Activated T-cell treated with anti-CD3 and anti-CD28 coated beads, Interleukin-2, amount 50 U/mL, for 24 hours (primary cell): ENCODE data around the gene TRABD2B.
"Not testable (repeated sequence)": the region's sequence is repeated elsewhere in the genome, so short reads cannot be mapped to it uniquely, and the experiment has no call there.

Source experiments
- DNase-seq: peaks from one replicate; pipeline ENCODE4 v3.0.0-alpha.2; 2020
- H3K27ac Mint-ChIP-seq: 2 replicates; pipeline ENCODE4 v1.8.0; 2020; ENCODE audit warnings: mild to moderate bottlenecking, mixed read lengths
- H3K27me3 Mint-ChIP-seq: 2 replicates; pipeline ENCODE4 v1.8.0; 2020; ENCODE audit warnings: mixed read lengths
- H3K36me3 Mint-ChIP-seq: 2 replicates; pipeline ENCODE4 v1.8.0; 2020; ENCODE audit warnings: low read depth, mixed read lengths
- H3K4me1 Mint-ChIP-seq: 2 replicates; pipeline ENCODE4 v1.8.0; 2020; ENCODE audit warnings: low read depth, mixed read lengths
- H3K4me3 Mint-ChIP-seq: 2 replicates; pipeline ENCODE4 v1.8.0; 2020; ENCODE audit warnings: mild to moderate bottlenecking, moderate library complexity, mixed read lengths
- H3K9me3 Mint-ChIP-seq: 2 replicates; pipeline ENCODE4 v1.8.0; 2020; ENCODE audit warnings: mixed read lengths

TRABD2B gene

GRCh38 chr1:47972864-47973432, 24.2 kb downstream of the TRABD2B start:
- H3K9me3 Mint-ChIP-seq = no peaks in the 10 kb centered on the region
- no peaks in the 10 kb centered on the region for H3K36me3 Mint-ChIP-seq
- no peak overlapping the region for H3K27ac Mint-ChIP-seq
- no peak for DNase-seq
- H3K4me3 Mint-ChIP-seq = no peak overlapping the region
- no peaks in the 10 kb centered on the region for H3K4me1 Mint-ChIP-seq
- H3K27me3 Mint-ChIP-seq = peaks cover 11% of the 10 kb centered on the region

GRCh38 chr1:47971385-47972160, 25.6 kb downstream of the TRABD2B start:
- DNase-seq = no peak
- peaks cover 4% of the 10 kb centered on the region for H3K27me3 Mint-ChIP-seq
- no peaks in the 10 kb centered on the region for H3K4me1 Mint-ChIP-seq
- no peak overlapping the region for H3K4me3 Mint-ChIP-seq
- no peak overlapping the region for H3K27ac Mint-ChIP-seq
- no peaks in the 10 kb centered on the region for H3K36me3 Mint-ChIP-seq
- H3K9me3 Mint-ChIP-seq = no peaks in the 10 kb centered on the region

GRCh38 chr1:47970882-47971281, 26.3 kb downstream of the TRABD2B start:
- Mint-ChIP-seq H3K4me1 (no peaks in the 10 kb centered on the region), H3K4me3 (no peak overlapping the region), H3K9me3 (no peaks in the 10 kb centered on the region), H3K27me3 (peaks cover 4% of the 10 kb centered on the region), H3K36me3 (no peaks in the 10 kb centered on the region), H3K27ac (no peak overlapping the region)
- no peak for DNase-seq

DNA sequence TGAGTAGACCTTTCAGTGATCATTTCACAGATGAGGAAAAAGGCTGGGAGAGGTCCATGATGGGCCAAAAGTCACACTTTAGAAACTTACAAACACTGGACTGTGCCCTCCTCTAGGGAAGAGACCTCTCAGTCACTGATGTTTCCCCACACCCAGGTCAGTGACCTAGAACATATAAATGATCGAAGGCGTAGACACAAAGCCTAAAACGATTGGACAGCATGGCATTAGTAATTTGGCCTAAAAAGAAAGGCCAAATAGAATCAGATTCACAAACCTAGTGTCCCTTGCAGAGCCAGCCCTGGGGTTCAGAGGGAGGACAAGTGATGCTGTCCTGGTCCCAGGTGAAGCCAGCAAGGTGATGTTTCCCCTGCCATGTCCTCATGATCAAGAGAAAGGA, 27.7 kb downstream of the TRABD2B start:
- no peaks in the 10 kb centered on the region for H3K9me3 Mint-ChIP-seq
- H3K27ac Mint-ChIP-seq = no peak overlapping the region
- no peak overlapping the region for H3K4me3 Mint-ChIP-seq
- H3K4me1 Mint-ChIP-seq = no peaks in the 10 kb centered on the region
- no peaks in the 10 kb centered on the region for H3K36me3 Mint-ChIP-seq
- H3K27me3 Mint-ChIP-seq = peaks cover 6% of the 10 kb centered on the region
- no peak for DNase-seq

DNA sequence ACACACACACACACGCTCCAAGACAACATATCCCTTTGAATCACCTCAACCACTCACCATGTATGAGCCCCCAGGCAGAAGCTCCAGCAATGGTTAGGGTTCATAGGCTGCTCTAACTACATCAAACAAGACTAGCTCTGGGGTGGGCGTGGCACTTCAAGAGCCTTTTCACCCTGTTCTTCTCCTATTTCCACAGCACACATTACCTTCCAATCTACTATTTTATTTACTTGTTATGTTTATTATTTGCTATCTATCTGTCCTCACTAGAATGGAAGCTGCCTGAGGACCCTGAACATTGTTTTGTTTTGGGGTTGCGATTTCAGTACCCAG, 28.7 kb downstream of the TRABD2B start:
- Mint-ChIP-seq H3K9me3 (no peaks in the 10 kb centered on the region), H3K4me3 (no peak overlapping the region), H3K36me3 (no peaks in the 10 kb centered on the region), H3K27me3 (peaks cover 6% of the 10 kb centered on the region), H3K27ac (no peak overlapping the region), H3K4me1 (no peaks in the 10 kb centered on the region)
- DNase-seq = no peak

GRCh38 chr1:47967864-47968555, 29.2 kb downstream of the TRABD2B start:
- H3K4me3 Mint-ChIP-seq = no peak overlapping the region

GRCh38 chr1:47965816-47966215, 31.4 kb downstream of the TRABD2B start:
- H3K4me3 Mint-ChIP-seq = no peak overlapping the region
- no peaks in the 10 kb centered on the region for H3K4me1 Mint-ChIP-seq
- H3K27me3 Mint-ChIP-seq = peaks cover 6% of the 10 kb centered on the region
- H3K9me3 Mint-ChIP-seq = no peaks in the 10 kb centered on the region
- H3K27ac Mint-ChIP-seq = no peak overlapping the region
- no peak for DNase-seq
- H3K36me3 Mint-ChIP-seq = no peaks in the 10 kb centered on the region

More at GRCh38 chr1:47967864-47968555, 29.2 kb downstream of the TRABD2B start:
- peaks cover 6% of the 10 kb centered on the region for H3K27me3 Mint-ChIP-seq
- no peaks in the 10 kb centered on the region for H3K36me3 Mint-ChIP-seq
- H3K27ac Mint-ChIP-seq = no peak overlapping the region
- H3K4me1 Mint-ChIP-seq = no peaks in the 10 kb centered on the region
- no peak for DNase-seq
- no peaks in the 10 kb centered on the region for H3K9me3 Mint-ChIP-seq

- H3K4me1 Mint-ChIP-seq = no peaks in the 10 kb centered on the region
- H3K4me3 Mint-ChIP-seq = no peak overlapping the region
- H3K36me3 Mint-ChIP-seq = no peaks in the 10 kb centered on the region
- DNase-seq = no peak
- peaks cover 10% of the 10 kb centered on the region for H3K27me3 Mint-ChIP-seq
- H3K9me3 Mint-ChIP-seq = peaks cover 2% of the 10 kb centered on the region
- H3K27ac Mint-ChIP-seq = no peak overlapping the region
These were observed 32.5 kb downstream of the TRABD2B start for GRCh38 chr1:47964636-47965035.

GRCh38 chr1:47963568-47964358, 33.4 kb downstream of the TRABD2B start:
- H3K4me1 Mint-ChIP-seq = no peaks in the 10 kb centered on the region
- H3K4me3 Mint-ChIP-seq = no peak overlapping the region

GRCh38 chr1:47962750-47963492, 34.3 kb downstream of the TRABD2B start:
- H3K27me3 Mint-ChIP-seq = peaks cover 14% of the 10 kb centered on the region
- H3K36me3 Mint-ChIP-seq = no peaks in the 10 kb centered on the region
- DNase-seq = no peak
- H3K27ac Mint-ChIP-seq = no peak overlapping the region
- H3K4me1 Mint-ChIP-seq = no peaks in the 10 kb centered on the region
- no peak overlapping the region for H3K4me3 Mint-ChIP-seq
- peaks cover 2% of the 10 kb centered on the region for H3K9me3 Mint-ChIP-seq

More at GRCh38 chr1:47963568-47964358, 33.4 kb downstream of the TRABD2B start:
- H3K27me3 Mint-ChIP-seq = peaks cover 12% of the 10 kb centered on the region
- no peak overlapping the region for H3K27ac Mint-ChIP-seq
- H3K9me3 Mint-ChIP-seq = peaks cover 2% of the 10 kb centered on the region
- H3K36me3 Mint-ChIP-seq = no peaks in the 10 kb centered on the region
- DNase-seq = no peak

DNA sequence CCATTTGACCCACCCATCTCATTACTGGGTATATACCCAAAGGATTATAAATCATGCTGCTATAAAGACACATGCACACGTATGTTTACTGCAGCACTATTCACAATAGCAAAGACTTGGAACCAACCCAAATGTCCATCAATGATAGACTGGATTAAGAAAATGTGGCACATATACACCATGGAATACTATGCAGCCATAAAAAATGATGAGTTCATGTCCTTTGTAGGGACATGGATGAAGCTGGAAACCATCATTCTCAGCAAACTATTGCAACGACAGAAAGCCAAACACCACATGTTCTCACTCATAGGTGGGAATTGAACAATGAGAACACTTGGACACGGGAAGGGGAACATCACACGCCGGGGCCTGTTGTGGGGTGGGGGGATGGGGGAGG, 35.4 kb downstream of the TRABD2B start:
- H3K9me3 Mint-ChIP-seq, H3K4me1 Mint-ChIP-seq, H3K36me3 Mint-ChIP-seq, H3K27ac Mint-ChIP-seq, H3K4me3 Mint-ChIP-seq, DNase-seq: not testable (repeated sequence)
- H3K27me3 Mint-ChIP-seq = peaks cover 22% of the 10 kb centered on the region

- H3K27me3 Mint-ChIP-seq = peaks cover 35% of the 10 kb centered on the region
- H3K4me3 Mint-ChIP-seq, DNase-seq: not testable (repeated sequence)
These were observed 40.7 kb downstream of the TRABD2B start for GRCh38 chr1:47956491-47956890.

GRCh38 chr1:47953661-47954060, 43.5 kb downstream of the TRABD2B start:
- peaks cover 33% of the 10 kb centered on the region for H3K27me3 Mint-ChIP-seq
- DNase-seq = no peak
- H3K9me3 Mint-ChIP-seq = no peaks in the 10 kb centered on the region
- no peaks in the 10 kb centered on the region for H3K4me1 Mint-ChIP-seq
- no peaks in the 10 kb centered on the region for H3K36me3 Mint-ChIP-seq
- no peak overlapping the region for H3K4me3 Mint-ChIP-seq
- H3K27ac Mint-ChIP-seq = no peak overlapping the region

More at GRCh38 chr1:47956491-47956890, 40.7 kb downstream of the TRABD2B start:
- not testable (repeated sequence) for H3K27ac Mint-ChIP-seq, H3K9me3 Mint-ChIP-seq, H3K4me1 Mint-ChIP-seq, H3K36me3 Mint-ChIP-seq
